Fibroblast of the conjunctiva (primary cell): ENCODE data around the gene B3GAT3.
"Not testable (repeated sequence)": the region's sequence is repeated elsewhere in the genome, so short reads cannot be mapped to it uniquely, and the experiment has no call there.

ENCODE experiments used
- DNase-seq: peaks from one replicate; pipeline ENCODE4 v3.0.0-alpha.2; 2010; ENCODE audit warnings: low read depth

The B3GAT3 gene

DNA sequence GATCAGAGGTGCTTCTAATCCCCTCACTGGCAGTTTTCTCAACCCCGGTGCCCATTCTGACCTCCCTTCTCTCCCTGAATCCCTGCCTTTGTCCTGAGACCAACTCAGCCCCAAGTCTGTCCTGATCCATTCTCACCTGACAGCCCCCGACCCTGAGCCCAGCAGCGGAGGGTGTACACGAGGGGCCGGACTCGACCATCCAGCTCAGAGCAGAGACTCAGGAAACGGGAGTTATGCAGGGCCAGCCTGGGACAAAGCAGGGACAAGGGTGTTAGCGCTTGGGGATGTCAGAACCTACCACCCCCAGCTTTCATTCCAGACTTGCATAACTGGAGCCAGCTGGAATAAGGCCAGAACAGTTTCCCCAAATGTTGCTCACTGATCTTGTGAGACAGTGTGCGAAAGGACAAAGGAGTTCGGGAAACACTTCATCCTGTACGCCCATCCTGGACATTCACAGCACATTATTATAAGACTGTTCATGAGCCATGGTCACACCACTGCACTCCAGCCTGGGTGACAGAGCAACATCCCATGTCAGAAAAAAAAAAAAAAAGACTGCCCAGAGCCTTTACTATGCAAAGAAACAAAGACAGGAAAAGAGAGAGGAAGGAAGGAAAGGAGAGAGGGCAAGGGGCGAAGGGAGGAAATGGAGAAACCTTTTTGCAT lies 44.6 kb downstream of the B3GAT3 start:
- no peak for DNase-seq

DNA sequence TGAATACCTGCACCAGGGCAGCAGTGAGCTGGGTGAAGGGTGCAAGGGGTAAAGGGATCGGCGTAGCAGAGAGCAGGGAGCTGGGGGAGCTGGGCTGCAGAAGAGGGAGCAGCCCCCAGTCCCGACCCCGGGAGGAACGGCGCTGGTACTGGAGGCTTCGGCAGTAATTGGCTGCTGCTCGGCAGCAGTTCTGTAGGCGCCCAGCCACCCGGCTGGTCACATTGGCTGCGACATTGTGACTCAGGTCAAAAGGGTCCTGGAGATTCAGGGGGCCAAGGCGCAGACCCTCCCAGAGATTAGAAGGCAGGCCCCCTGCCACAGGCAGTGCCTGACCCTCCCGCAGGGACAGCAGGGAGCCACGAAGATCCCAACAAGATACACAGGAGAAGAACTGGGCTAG lies 45.9 kb downstream of the B3GAT3 start:
- DNase-seq = no peak

DNA sequence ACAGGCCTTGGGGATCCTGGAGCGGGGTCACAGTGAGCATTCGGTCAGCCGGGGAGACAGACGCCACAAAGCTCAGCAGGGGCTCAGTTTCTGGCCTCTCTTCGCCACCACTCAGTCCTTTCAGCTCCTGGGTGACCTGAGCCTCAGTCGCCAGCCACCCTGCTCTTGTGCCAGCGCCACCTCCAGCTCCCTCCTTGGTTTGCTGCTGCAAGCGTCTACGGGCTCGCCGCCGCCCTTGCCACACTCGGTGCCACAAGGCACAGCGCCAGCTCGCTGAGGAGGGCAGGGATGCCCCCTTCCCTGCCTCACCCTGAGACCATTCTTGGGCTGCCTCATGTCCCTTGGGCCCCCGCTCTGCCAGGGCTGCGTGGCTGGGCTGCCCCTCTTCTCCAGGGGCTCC lies 46.6 kb downstream of the B3GAT3 start:
- DNase-seq = no peak

DNA sequence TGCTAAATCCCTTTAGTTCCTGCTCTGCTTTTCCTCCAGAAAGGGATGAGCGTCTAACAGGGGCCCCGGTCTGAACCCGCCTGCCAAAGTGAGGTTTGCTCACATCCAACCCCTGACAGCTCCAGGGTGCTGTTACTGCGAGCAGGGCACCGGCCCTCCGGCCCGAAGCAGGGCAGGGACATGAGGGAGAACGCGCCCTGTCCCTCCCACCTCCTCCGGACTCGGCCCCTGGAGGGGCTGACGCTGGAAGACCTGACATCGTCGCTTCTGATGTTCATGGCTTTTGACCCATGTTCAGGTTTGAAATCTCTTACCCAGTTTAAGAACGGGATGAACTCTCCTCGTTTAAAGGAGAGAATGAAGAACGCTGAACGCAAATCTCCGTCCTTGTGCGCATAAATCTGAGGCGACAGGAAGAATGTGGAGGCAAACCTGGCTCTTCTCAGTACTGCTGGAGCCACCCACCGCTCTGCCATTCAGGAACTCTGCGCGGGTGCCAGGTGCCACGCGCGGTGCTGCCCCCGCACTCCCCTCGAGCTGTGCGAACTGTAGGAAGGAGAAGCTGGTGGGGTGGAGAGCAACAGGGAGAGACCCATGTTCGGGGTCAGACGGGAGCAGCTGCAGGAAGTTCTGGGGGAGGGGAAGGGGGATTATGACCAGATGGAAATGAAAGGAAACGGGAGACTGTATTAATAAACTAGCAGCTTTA lies 47.3 kb downstream of the B3GAT3 start:
- DNase-seq = no peak

DNA sequence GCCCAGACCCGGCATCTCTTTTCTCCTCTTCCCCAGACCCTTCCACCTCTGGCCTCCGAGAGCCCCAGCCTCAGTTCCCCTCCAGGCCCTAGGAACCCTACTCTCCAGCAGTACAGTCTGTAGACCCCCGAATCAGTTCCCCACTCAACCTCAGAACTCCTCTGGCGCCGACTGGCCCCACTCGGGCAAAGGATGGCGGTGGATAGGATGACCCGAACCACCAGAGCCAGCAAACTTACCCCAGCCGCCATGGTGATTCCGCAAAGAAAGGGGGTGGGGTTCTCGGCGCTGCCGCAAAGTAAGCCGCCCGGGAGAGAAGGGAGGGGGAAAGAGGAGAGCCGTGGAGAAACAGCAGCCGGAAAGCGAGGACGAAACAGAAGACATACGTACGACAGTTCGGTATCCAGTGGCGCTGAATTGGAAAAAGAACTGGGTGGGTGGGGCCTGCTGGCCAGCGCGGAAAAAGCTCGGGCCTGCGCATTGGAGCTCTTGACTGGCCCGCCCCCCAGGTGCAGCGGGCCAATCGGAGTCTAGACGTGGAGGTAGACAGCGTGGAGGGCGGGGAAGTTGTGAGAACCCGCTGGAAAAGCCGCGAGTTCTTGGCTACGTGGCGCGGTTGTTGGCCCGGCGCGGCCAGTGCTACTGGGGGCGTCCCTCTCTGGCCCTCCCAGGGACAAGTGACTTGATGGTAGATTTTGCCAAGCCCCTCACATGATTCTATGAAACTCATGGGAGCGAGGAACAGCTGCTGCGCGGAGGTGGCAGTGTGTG lies 48.0 kb downstream of the B3GAT3 start, which contains the start of gene EEF1G:
Gene EEF1G, minus strand, starts transcription at position 300 of the 771 bp plus-strand sequence. Its CDS starts 49 bp downstream, at position 251.
- DNase-seq = peak; percentile 100

DNA sequence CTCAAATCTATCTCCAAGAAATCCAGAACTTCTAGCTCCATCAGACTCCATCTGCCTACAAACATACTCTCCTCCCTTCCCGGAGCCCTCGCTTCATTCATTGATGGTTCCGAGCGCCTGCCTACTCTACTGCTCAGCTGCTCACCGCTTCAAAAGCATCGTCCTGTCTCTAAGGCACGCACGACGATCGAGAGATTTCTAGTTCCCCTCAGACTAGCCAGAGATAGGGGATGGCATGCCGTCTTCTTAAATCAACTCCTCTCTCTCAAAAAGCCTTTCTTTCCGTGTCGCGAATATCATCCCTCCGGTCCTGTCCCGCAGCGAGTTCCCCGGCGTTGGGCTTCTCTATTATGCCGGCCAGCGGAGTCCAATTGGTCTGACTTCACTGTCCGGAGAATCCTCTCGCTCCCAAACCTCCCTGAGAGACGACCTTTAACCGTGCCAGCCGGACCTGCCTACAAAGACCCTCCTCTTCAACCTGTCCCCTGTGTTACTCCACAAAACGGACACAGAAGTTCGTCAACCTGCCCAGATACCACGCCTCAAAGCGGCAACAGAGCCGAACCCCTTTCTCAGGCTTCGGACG lies 48.7 kb downstream of the B3GAT3 start:
- no peak for DNase-seq

DNA sequence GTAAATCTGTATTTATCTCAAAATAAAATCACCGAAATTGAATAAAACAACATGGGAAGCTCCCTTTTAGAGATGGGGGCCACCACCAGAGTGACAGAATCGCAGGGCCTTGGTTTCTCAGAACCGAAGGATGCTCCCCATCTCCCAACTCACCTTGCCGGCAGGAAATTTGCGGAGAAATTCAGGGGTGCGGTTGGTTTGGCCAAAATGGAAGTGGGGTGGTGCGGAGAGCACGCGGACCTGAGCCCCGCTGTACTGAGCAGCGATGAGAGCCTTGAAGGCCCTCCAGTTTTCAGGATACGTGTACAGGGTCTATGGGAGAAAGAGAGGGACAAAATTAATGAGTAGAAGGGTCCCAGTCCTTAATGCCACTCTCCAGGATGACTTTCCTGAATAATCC lies 49.4 kb downstream of the B3GAT3 start:
- DNase-seq = no peak

DNA sequence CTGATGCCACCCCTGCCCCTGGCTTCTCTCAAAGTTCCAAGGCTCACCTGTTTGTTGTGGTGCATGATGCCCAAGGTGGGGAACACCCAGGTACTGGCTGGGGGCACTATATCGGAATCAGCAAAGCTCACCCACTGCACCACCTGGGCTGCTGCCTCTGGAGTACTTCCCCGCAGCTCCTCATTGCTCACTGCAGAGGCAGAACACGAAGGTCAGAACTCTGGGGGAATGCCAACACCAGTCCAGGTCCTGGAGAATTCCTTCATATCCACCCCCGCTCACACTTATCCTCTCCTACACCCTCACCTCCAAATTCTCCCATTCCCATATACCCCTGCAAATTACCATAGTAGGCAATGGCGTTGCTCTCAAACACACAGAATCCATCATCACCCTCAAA lies 50.3 kb downstream of the B3GAT3 start:
- DNase-seq = not testable (repeated sequence)

DNA sequence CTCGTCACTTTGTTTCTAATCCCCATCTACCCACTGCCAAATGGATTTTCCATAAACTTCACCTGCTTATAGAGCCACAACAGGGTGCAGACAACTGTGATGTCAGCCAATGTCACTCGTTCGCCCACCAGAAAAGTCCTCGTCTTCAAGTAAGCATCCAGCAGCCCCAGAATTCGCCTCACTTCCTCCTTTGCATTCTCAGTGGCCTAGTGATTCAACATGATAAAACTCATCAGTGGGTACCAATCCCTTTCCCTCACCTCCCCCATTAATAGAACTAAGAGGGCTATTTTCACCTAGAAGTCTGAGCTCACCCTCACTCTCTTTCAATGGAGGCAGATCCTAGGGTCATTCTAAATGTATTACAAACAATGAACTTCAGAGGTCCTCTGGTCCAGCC lies 50.9 kb downstream of the B3GAT3 start:
- DNase-seq = not testable (repeated sequence)

DNA sequence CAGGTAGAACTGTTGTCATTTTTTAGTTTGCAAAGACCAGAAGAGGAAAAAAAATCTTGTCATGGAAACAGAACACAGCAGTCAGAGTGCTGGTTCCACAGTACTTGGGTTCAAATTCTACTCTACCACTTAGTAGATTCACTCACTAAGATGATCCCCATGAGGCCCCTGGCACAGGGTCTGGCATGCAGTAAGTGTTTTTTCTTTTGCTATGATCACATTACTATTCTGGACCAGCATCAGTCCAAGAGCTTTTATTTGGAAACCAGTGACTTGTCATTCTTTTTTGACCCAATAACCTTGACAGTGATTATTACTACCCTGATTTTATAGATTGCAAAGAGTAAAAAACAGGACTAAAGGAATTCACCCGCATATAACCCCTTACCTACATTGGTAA lies 52.2 kb downstream of the B3GAT3 start:
- DNase-seq = no peak

DNA sequence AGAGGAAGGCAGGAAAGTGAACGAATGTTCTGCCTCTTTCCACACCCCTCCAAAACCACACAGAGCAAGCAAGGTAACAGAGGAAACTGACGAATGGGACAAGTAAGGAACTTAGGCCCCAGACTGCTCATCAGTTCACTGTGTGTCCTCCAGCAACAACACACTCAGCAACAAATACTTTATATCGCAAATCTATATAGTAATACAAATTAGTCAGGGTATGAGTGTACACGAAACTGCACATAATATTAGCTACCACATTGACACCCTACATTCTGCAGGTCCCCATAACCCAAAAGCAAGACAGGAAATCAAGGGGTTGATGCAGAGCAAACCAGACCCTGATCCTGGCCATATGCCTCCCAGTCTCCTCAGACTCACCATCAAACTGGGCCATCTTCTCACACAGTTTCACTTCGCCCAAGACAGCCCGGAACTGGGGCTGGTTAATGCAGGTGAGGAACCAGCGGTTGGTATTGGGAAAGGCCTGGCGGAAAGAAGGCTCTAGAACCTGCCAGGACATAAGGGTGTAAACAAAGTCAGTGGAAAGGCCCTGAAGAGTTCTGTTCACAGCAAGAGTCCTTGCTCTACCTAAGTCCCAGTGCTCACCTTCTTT lies 54.7 kb downstream of the B3GAT3 start:
- no peak for DNase-seq

DNA sequence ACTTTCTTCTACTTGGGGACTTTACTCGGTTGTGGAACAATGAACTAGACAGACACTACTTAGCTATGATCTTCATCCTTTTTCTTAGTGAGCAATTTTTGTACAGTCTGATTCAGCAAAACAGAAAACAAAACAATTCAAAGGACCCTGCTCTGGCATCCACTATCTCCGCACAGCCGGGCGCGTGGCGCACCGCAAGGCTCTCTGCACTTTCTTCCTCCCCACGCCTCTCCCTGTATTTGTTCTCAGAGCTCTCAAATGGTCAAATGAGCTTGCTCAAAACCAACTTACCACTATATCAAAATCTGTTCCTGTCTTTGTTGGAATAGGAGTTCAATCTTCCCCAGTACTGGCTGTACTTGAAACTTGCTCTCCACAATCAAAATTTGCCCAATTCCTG lies 55.5 kb downstream of the B3GAT3 start:
- no peak for DNase-seq
